Loucy (cell line): Measurements from ENCODE around the gene P2RX7.

ENCODE experiments used
- CTCF ChIP-seq: fragments of 200-600 bp; sonication (generic); conservative IDR thresholded peaks from 2 replicates; pipeline ENCODE4 v1.5.1; 2014; ENCODE audit warnings: mild to moderate bottlenecking, antibody characterized with exemption, low read length
- EZH2phosphoT487 ChIP-seq: fragments of 200-600 bp; IDR thresholded peaks from 2 replicates; pipeline ENCODE4 v1.6.1; 2018; ENCODE audit warnings: antibody characterized with exemption, mild to moderate bottlenecking, moderate library complexity, borderline replicate concordance

GRCh38 chr12:121189131-121189530 lies 56.5 kb downstream of the P2RX7 start:
- no peak for TF ChIP-seq CTCF
- no peak for TF ChIP-seq EZH2phosphoT487
